Body of pancreas (tissue), 4 donors: ENCODE results near the gene SFXN3.

Experiments
- CTCF ChIP-seq, 7 experiments: fragments of 450-650 bp in 4 of 7; fragments of 200-600 bp in 3 of 7; sonication (generic) in 3 of 7; IDR thresholded peaks; one replicate each; pipeline ENCODE4 v1.5.1; 2016 to 2019; ENCODE audit warnings: antibody characterized with exemption in 7 of 7
- POLR2A ChIP-seq, 3 donors: fragments of 450-650 bp; IDR thresholded peaks; one replicate each; pipeline ENCODE4 v1.6.1; 2016; ENCODE audit warnings: antibody characterized with exemption in 3 of 3, mild to moderate bottlenecking in 2 of 3

DNA sequence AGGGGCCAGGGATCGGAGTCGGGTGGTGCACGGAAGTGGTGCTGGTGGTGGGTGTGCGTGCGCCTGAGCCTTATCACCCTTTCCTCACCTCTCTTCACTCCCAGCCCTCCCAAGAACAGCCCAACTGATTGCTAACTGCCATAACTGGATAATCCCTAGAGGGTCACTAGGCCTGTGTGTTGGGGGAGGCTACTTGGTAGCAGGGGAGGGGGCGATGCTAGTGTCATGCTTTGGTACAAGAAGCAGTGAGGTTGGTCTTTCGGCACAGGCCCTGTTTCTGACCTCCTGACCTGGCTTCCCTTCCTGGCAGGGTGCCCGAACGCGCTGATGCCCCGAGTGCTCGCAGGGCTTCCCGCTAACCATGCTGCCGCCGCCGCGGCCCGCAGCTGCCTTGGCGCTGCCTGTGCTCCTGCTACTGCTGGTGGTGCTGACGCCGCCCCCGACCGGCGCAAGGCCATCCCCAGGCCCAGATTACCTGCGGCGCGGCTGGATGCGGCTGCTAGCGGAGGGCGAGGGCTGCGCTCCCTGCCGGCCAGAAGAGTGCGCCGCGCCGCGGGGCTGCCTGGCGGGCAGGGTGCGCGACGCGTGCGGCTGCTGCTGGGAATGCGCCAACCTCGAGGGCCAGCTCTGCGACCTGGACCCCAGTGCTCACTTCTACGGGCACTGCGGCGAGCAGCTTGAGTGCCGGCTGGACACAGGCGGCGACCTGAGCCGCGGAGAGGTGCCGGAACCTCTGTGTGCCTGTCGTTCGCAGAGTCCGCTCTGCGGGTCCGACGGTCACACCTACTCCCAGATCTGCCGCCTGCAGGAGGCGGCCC lies 31.4 kb downstream of the SFXN3 start:
- TF ChIP-seq CTCF (IDR thresholded peaks at IDR 0.05) (peak; percentile 48 to 71 (median 57)), POLR2A (IDR thresholded peaks at IDR 0.05) (peak in 1 of 3 donors; percentile 23)
